Neural cell (in vitro differentiated cells): Measurements from ENCODE around the gene TSPYL6. TPM values are rescaled to one million over a fixed set of nuclear protein-coding genes. Genes with fewer than 3 reads are reported as not detected.

ENCODE experiments used
- H2AFZ ChIP-seq: fragments of 200-600, 300-800 bp; sonication (generic), shearing (Covaris generic); 2 replicates; pipeline ENCODE4 v1.6.0; 2014; ENCODE audit warnings: low read depth, mild to moderate bottlenecking, antibody characterized with exemption, low read length, moderate library complexity
- H3F3A ChIP-seq: fragments of 200-600 bp; shearing (Covaris generic); 2 replicates; pipeline ENCODE4 v1.6.1; 2016; ENCODE audit warnings: mild to moderate bottlenecking, moderate library complexity, mixed read lengths, antibody characterized with exemption, low read length; ENCODE audit not compliant: insufficient read depth, poor library complexity, severe bottlenecking
- H3K27ac ChIP-seq: fragments of 200-600, 300-800 bp; sonication (generic), shearing (Covaris generic); 2 replicates; pipeline ENCODE4 v1.5.1; 2014; ENCODE audit warnings: mild to moderate bottlenecking, low read length, moderate library complexity
- H3K27me3 ChIP-seq: fragments of 300-800, 200-600 bp; sonication (generic), shearing (Covaris generic); 2 replicates; pipeline ENCODE4 v1.6.0; 2014; ENCODE audit warnings: mild to moderate bottlenecking, low read depth, low read length, moderate library complexity; ENCODE audit not compliant: insufficient read depth
- H3K36me3 ChIP-seq: fragments of 300-800, 200-600 bp; sonication (generic), shearing (Covaris generic); 2 replicates; pipeline ENCODE4 v1.5.1; 2014; ENCODE audit warnings: mild to moderate bottlenecking, antibody characterized with exemption, low read length, moderate library complexity; ENCODE audit not compliant: insufficient read depth
- H3K4me2 ChIP-seq: fragments of 300-800, 200-600 bp; sonication (generic), shearing (Covaris generic); 2 replicates; pipeline ENCODE4 v1.6.0; 2014; ENCODE audit warnings: mild to moderate bottlenecking, low read length
- H3K4me3 ChIP-seq: fragments of 300-800, 200-600 bp; sonication (generic), shearing (Covaris generic); 2 replicates; pipeline ENCODE4 v1.5.1; 2014; ENCODE audit warnings: mild to moderate bottlenecking, low read length, moderate library complexity
- H3K79me2 ChIP-seq: fragments of 200-600 bp; shearing (Covaris generic); replicated peaks from 2 replicates; pipeline ENCODE4 v1.6.0; 2014; ENCODE audit warnings: mild to moderate bottlenecking, low read length, moderate library complexity; ENCODE audit not compliant: insufficient read depth
- H3K9ac ChIP-seq: fragments of 300-800, 200-600 bp; sonication (generic), shearing (Covaris generic); 2 replicates; pipeline ENCODE4 v1.6.1; 2016; ENCODE audit warnings: mild to moderate bottlenecking, low read length, mixed read lengths
- H3K9me2 ChIP-seq: fragments of 200-600 bp; shearing (Covaris generic); 2 replicates; pipeline ENCODE4 v1.6.1; 2016; ENCODE audit warnings: mild to moderate bottlenecking, low read length, mixed read lengths; ENCODE audit not compliant: insufficient read depth
- H3K9me3 ChIP-seq: fragments of 200-600, 300-800 bp; sonication (generic), shearing (Covaris generic); 2 replicates; pipeline ENCODE4 v1.6.1; 2016; ENCODE audit warnings: mild to moderate bottlenecking, mixed run types, low read length, moderate library complexity, mixed read lengths
- H4K20me1 ChIP-seq: fragments of 200-600 bp; shearing (Covaris generic); 2 replicates; pipeline ENCODE4 v1.6.1; 2016; ENCODE audit warnings: mild to moderate bottlenecking, mixed run types; ENCODE audit not compliant: insufficient read depth
- CTCF ChIP-seq: fragments of 450-650 bp; IDR thresholded peaks from 2 replicates; pipeline ENCODE4 v1.5.1; 2014; ENCODE audit warnings: antibody characterized with exemption, mild to moderate bottlenecking, moderate library complexity; ENCODE audit not compliant: poor library complexity, severe bottlenecking
- EP300 ChIP-seq: fragments of 450-650 bp; conservative IDR thresholded peaks from 2 replicates; pipeline ENCODE4 v1.6.1; 2014; ENCODE audit warnings: antibody characterized with exemption, mild to moderate bottlenecking, moderate library complexity; ENCODE audit not compliant: poor library complexity, severe bottlenecking
- EZH2 ChIP-seq: fragments of 200-600, 300-800 bp; shearing (Covaris generic), sonication (generic); IDR thresholded peaks from 2 replicates; pipeline ENCODE4 v1.6.1; 2014; ENCODE audit warnings: antibody characterized with exemption, low read length, borderline replicate concordance, mild to moderate bottlenecking; ENCODE audit not compliant: insufficient read depth, poor library complexity, severe bottlenecking
- MXI1 ChIP-seq: fragments of 450-650 bp; conservative IDR thresholded peaks from 2 replicates; pipeline ENCODE4 v1.6.1; 2014; ENCODE audit warnings: antibody characterized with exemption, mild to moderate bottlenecking; ENCODE audit not compliant: poor library complexity, severe bottlenecking
- POLR2AphosphoS5 ChIP-seq: IDR thresholded peaks from 2 replicates; pipeline ENCODE4 v1.6.1; 2012
- RAD21 ChIP-seq: fragments of 450-650 bp; conservative IDR thresholded peaks from 2 replicates; pipeline ENCODE4 v1.6.1; 2014; ENCODE audit warnings: antibody characterized with exemption, mild to moderate bottlenecking, moderate library complexity
- SMC3 ChIP-seq: fragments of 450-650 bp; conservative IDR thresholded peaks from 2 replicates; pipeline ENCODE4 v1.6.1; 2014; ENCODE audit warnings: antibody characterized with exemption, mild to moderate bottlenecking, moderate library complexity; ENCODE audit not compliant: poor library complexity
- TAF1 ChIP-seq: IDR thresholded peaks from 2 replicates; pipeline ENCODE4 v1.6.1; 2012; ENCODE audit warnings: low read depth
- polyA plus RNA-seq: library from polyadenylated mRNA; depleted of rRNA; stranded (reverse); fragments of >200 nt; gene quantifications from 2 replicates; pipeline ENCODE4 v1.2.3, GENCODE V29; 2014
- TF ChIP-seq, protein P1 (sequence below): IDR thresholded peaks from 2 replicates; pipeline ENCODE4 v1.6.1; 2012; ENCODE audit warnings: borderline replicate concordance

Gene TSPYL6
- polyA plus RNA-seq, 1 donor from 2014 or later, result not detected

- H3K36me3 ChIP-seq, result no peaks in the 10 kb centered on the region
- H3K4me3 ChIP-seq, result no peak overlapping the region
- H3F3A ChIP-seq, result no peaks in the 10 kb centered on the region
- H3K27ac ChIP-seq, result no peak overlapping the region
- H4K20me1 ChIP-seq, result no peaks in the 10 kb centered on the region
- TF ChIP-seq TAF1, result no peak
- TF ChIP-seq CTCF, result no peak
- no peaks in the 10 kb centered on the region for H3K79me2 ChIP-seq
- no peak overlapping the region for H3K9ac ChIP-seq
- H3K9me3 ChIP-seq, result no peaks in the 10 kb centered on the region
- H3K27me3 ChIP-seq, result no peaks in the 10 kb centered on the region
- H3K4me2 ChIP-seq, result no peak overlapping the region
- H2AFZ ChIP-seq, result no peak overlapping the region
- H3K9me2 ChIP-seq, result no peaks in the 10 kb centered on the region
Measured at GRCh38 chr2:54212456-54212855, 43.6 kb downstream of the TSPYL6 start.

GRCh38 chr2:54209379-54209778, 46.6 kb downstream of the TSPYL6 start:
- H3K4me2 ChIP-seq, result no peak overlapping the region

More at GRCh38 chr2:54209379-54209778, 46.6 kb downstream of the TSPYL6 start:
- no peak for TF ChIP-seq EP300
- no peak for TF ChIP-seq RAD21
- no peak for TF ChIP-seq TAF1
- TF ChIP-seq POLR2AphosphoS5, result no peak
- TF ChIP-seq CTCF, result no peak
- no peak for TF ChIP-seq MXI1
- TF ChIP-seq, protein P1, sequence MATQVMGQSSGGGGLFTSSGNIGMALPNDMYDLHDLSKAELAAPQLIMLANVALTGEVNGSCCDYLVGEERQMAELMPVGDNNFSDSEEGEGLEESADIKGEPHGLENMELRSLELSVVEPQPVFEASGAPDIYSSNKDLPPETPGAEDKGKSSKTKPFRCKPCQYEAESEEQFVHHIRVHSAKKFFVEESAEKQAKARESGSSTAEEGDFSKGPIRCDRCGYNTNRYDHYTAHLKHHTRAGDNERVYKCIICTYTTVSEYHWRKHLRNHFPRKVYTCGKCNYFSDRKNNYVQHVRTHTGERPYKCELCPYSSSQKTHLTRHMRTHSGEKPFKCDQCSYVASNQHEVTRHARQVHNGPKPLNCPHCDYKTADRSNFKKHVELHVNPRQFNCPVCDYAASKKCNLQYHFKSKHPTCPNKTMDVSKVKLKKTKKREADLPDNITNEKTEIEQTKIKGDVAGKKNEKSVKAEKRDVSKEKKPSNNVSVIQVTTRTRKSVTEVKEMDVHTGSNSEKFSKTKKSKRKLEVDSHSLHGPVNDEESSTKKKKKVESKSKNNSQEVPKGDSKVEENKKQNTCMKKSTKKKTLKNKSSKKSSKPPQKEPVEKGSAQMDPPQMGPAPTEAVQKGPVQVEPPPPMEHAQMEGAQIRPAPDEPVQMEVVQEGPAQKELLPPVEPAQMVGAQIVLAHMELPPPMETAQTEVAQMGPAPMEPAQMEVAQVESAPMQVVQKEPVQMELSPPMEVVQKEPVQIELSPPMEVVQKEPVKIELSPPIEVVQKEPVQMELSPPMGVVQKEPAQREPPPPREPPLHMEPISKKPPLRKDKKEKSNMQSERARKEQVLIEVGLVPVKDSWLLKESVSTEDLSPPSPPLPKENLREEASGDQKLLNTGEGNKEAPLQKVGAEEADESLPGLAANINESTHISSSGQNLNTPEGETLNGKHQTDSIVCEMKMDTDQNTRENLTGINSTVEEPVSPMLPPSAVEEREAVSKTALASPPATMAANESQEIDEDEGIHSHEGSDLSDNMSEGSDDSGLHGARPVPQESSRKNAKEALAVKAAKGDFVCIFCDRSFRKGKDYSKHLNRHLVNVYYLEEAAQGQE, result no peak
- TF ChIP-seq EZH2, result no peak
- TF ChIP-seq SMC3, result no peak
- H3K79me2 ChIP-seq, result no peaks in the 10 kb centered on the region
- no peak overlapping the region for H3K27ac ChIP-seq
- no peaks in the 10 kb centered on the region for H3K36me3 ChIP-seq
- no peaks in the 10 kb centered on the region for H3K27me3 ChIP-seq
- H3F3A ChIP-seq, result no peaks in the 10 kb centered on the region
- H4K20me1 ChIP-seq, result no peaks in the 10 kb centered on the region
- no peaks in the 10 kb centered on the region for H3K9me3 ChIP-seq
- H3K4me3 ChIP-seq, result no peak overlapping the region
- no peaks in the 10 kb centered on the region for H3K9me2 ChIP-seq
- no peak overlapping the region for H2AFZ ChIP-seq
- no peak overlapping the region for H3K9ac ChIP-seq
